Ishikawa (cell line): ENCODE measurements around the gene ATP11A.

ENCODE experiments used
- CEBPB ChIP-seq: IDR thresholded peaks from 2 replicates; pipeline ENCODE4 v1.6.1; 2012
- CREB1 ChIP-seq: IDR thresholded peaks from 2 replicates; pipeline ENCODE4 v1.6.1; 2012; ENCODE audit warnings: low read depth
- EP300 ChIP-seq: IDR thresholded peaks from 2 replicates; pipeline ENCODE4 v1.6.1; 2012; ENCODE audit warnings: borderline replicate concordance
- FOXM1 ChIP-seq: IDR thresholded peaks from 2 replicates; pipeline ENCODE4 v1.6.1; 2012; ENCODE audit warnings: low read depth, borderline replicate concordance
- MAX ChIP-seq: IDR thresholded peaks from 2 replicates; pipeline ENCODE4 v1.6.1; 2012
- NFIC ChIP-seq: IDR thresholded peaks from 2 replicates; pipeline ENCODE4 v1.6.1; 2012
- RAD21 ChIP-seq: IDR thresholded peaks from 2 replicates; pipeline ENCODE4 v1.6.1; 2012; ENCODE audit warnings: low read depth
- TAF1 ChIP-seq: IDR thresholded peaks from 2 replicates; pipeline ENCODE4 v1.6.1; 2012; ENCODE audit warnings: low read depth, mild to moderate bottlenecking
- TCF12 ChIP-seq: IDR thresholded peaks from 2 replicates; pipeline ENCODE4 v1.6.1; 2012; ENCODE audit warnings: low read depth
- TEAD4 ChIP-seq: IDR thresholded peaks from 2 replicates; pipeline ENCODE4 v1.6.1; 2012
- USF1 ChIP-seq: IDR thresholded peaks from 2 replicates; pipeline ENCODE4 v1.6.1; 2012
- YY1 ChIP-seq: IDR thresholded peaks from 2 replicates; pipeline ENCODE4 v1.6.1; 2012; ENCODE audit warnings: low read depth
- ZBTB7A ChIP-seq: IDR thresholded peaks from 2 replicates; pipeline ENCODE4 v1.6.1; 2012; ENCODE audit warnings: low read depth
- TF ChIP-seq, protein P1 (sequence below): IDR thresholded peaks from 2 replicates; pipeline ENCODE4 v1.6.1; 2012; ENCODE audit warnings: low read depth, mild to moderate bottlenecking

GRCh38 chr13:112905619-112905989, 215.8 kb downstream of the ATP11A start:
- no peak for TF ChIP-seq NFIC
- TF ChIP-seq EP300: no peak
- TF ChIP-seq USF1: no peak
- no peak for TF ChIP-seq CEBPB
- no peak for TF ChIP-seq MAX
- no peak for TF ChIP-seq CREB1
- no peak for TF ChIP-seq ZBTB7A
- TF ChIP-seq TAF1: no peak
- no peak for TF ChIP-seq TCF12
- TF ChIP-seq, protein P1, sequence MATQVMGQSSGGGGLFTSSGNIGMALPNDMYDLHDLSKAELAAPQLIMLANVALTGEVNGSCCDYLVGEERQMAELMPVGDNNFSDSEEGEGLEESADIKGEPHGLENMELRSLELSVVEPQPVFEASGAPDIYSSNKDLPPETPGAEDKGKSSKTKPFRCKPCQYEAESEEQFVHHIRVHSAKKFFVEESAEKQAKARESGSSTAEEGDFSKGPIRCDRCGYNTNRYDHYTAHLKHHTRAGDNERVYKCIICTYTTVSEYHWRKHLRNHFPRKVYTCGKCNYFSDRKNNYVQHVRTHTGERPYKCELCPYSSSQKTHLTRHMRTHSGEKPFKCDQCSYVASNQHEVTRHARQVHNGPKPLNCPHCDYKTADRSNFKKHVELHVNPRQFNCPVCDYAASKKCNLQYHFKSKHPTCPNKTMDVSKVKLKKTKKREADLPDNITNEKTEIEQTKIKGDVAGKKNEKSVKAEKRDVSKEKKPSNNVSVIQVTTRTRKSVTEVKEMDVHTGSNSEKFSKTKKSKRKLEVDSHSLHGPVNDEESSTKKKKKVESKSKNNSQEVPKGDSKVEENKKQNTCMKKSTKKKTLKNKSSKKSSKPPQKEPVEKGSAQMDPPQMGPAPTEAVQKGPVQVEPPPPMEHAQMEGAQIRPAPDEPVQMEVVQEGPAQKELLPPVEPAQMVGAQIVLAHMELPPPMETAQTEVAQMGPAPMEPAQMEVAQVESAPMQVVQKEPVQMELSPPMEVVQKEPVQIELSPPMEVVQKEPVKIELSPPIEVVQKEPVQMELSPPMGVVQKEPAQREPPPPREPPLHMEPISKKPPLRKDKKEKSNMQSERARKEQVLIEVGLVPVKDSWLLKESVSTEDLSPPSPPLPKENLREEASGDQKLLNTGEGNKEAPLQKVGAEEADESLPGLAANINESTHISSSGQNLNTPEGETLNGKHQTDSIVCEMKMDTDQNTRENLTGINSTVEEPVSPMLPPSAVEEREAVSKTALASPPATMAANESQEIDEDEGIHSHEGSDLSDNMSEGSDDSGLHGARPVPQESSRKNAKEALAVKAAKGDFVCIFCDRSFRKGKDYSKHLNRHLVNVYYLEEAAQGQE: no peak
- no peak for TF ChIP-seq RAD21
- TF ChIP-seq TEAD4: no peak
- TF ChIP-seq YY1: no peak
- TF ChIP-seq FOXM1: no peak
